Pancreas (tissue), 10 donors: Measurements from ENCODE around the gene HLA-F. TPM values are rescaled to one million over a fixed set of nuclear protein-coding genes. Genes with fewer than 3 reads are reported as not detected.

Experiments used
- ATAC-seq, 4 donors: fragments of 200-7000 bp; cut with Tn5 transposase; one replicate each; pipeline versions ENCODE4 v1.8.0 to v1.9.1; 2020; ENCODE audit warnings: mild to moderate bottlenecking in 4 of 4, moderate library complexity in 4 of 4
- DNase-seq, 6 donors: peaks; one replicate each; pipeline ENCODE4 v3.0.0-alpha.2; 2020
- FAIRE-seq: peaks from 2 replicates; lab custom pipeline; 2012; peaks lifted over from hg19 to GRCh38; lab: Jason Lieb, UNC
- H3K27ac ChIP-seq, 4 donors: fragments of 200-600 bp; sonication (generic); 1 replicate in 3 of 4; 2 replicates in 1 of 4; pipeline versions ENCODE4 v1.5.0 to v1.8.0; 2020
- H3K27me3 ChIP-seq, 4 donors: fragments of 200-600 bp; one replicate each; pipeline ENCODE4 v1.8.0; 2021
- H3K36me3 ChIP-seq, 3 donors: fragments of 200-600 bp; sonication (generic) in 1 of 3; one replicate each; pipeline versions ENCODE4 v1.5.0 to v1.8.0; 2020 to 2021
- H3K4me1 ChIP-seq, 3 donors: fragments of 200-600 bp; one replicate each; pipeline ENCODE4 v1.8.0; 2021
- H3K4me3 ChIP-seq, 4 donors: fragments of 200-600 bp; sonication (generic) in 2 of 4; one replicate each; pipeline versions ENCODE4 v1.5.0 to v1.8.0; 2020 to 2021
- H3K9me3 ChIP-seq, 4 donors: fragments of 200-600 bp; one replicate each; pipeline ENCODE4 v1.8.0; 2021
- WGBS, 2 donors: extraction: QIAGEN DNeasy Blood & Tissue Kit; methylation state at CpG; one replicate each; pipeline ENCODE4 v1.1.7; 2013; 5-methylcytosine and 5-hydroxymethylcytosine counted together
- intact Hi-C, 3 donors: fragments of 100-400 bp; cut with DNase I; formaldehyde crosslinking; loops; one replicate each; pipeline versions ENCODE4 v1.11.1 to v1.14.2; 2022
- polyA plus RNA-seq, 2 donors: library from polyadenylated mRNA; stranded (reverse); fragments of 200-250 nt; gene quantifications; one replicate each; pipeline ENCODE4 v1.2.3, GENCODE V29; 2013
- total RNA-seq, 6 donors: library from RNA; stranded (reverse); fragmentation: NEBNext Ultra II Directional in 4 of 6; extraction: Animal tissue kit (Norgen Biotek cat#: 25700) in 4 of 6; gene quantifications; one replicate each; pipeline versions ENCODE4 v1.2.1 to v1.2.4, GENCODE V29; 2021 to 2023
- TF ChIP-seq, protein P1 (sequence below), 4 donors: fragments of 200-600 bp; sonication (generic) in 3 of 4; IDR thresholded peaks; one replicate each; pipeline versions ENCODE4 v1.5.0 to v1.8.0; 2021; ENCODE audit warnings: antibody characterized with exemption in 4 of 4
- donor health status: healthy with polysubstance abuse.
- donor health status: DM: no; HTN: no; CAD: no; lungs with moderate emphysema.
- donor health status: DM: no; HTN: no; CAD: no.
- donor health status: control.
- donor health status: control.
- donor health status: Bipolar disorder and iron deficiency.
- donor health status: DM: yes; HTN: yes; CAD: no.
- donor health status: DM: no; HTN: no; CAD: no.
- donor health status: DM: no; HTN: no; CAD: no.
- donor health status: DM: yes; HTN: yes; CAD: no.

HLA-F gene
- total and polyA plus RNA-seq, 8 donors = 6.1 to 72.6 (median 16.0) TPM

DNA sequence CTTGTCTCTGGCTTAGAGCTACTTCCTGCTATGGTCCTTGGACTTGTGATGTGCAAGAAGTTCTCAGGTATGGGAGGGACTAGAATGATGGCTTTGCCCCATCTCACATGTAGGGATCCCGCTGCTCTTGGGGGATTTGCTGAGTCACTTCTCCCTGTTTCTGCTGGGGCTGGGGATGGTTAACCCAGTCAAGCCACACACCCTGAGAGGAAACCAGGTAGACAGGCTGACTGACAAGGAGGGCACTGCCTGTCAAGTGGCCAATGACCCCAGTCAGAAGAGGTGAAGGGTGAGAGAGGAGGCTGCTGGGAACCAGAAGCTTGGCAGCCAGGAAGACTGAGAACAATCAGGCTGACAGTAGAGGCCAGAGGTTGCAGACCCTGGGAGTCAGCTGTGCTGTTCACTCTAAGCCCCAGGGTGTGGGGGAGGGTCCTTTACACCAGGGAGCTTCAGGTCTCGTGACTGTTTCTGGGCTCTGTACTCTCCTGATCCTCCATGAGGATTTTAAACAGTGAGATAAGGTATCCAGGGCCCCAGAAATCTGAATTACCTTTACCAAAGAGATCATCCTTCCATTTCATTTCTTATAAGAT is 34.6 kb downstream of the HLA-F start:
- ATAC-seq (no peak), DNase-seq (no peak), FAIRE-seq (no peak)
- intact Hi-C loops = no loop called here
- Histone ChIP-seq H3K36me3 (no peaks in the 10 kb centered on the region), H3K27ac (no peak overlapping the region), H3K4me1 (peaks cover 0 to 3% (median 0%) of the 10 kb centered on the region in 3 donors), H3K9me3 (no peaks in the 10 kb centered on the region), H3K4me3 (no peak overlapping the region), H3K27me3 (no peaks in the 10 kb centered on the region)
- TF ChIP-seq, protein P1, sequence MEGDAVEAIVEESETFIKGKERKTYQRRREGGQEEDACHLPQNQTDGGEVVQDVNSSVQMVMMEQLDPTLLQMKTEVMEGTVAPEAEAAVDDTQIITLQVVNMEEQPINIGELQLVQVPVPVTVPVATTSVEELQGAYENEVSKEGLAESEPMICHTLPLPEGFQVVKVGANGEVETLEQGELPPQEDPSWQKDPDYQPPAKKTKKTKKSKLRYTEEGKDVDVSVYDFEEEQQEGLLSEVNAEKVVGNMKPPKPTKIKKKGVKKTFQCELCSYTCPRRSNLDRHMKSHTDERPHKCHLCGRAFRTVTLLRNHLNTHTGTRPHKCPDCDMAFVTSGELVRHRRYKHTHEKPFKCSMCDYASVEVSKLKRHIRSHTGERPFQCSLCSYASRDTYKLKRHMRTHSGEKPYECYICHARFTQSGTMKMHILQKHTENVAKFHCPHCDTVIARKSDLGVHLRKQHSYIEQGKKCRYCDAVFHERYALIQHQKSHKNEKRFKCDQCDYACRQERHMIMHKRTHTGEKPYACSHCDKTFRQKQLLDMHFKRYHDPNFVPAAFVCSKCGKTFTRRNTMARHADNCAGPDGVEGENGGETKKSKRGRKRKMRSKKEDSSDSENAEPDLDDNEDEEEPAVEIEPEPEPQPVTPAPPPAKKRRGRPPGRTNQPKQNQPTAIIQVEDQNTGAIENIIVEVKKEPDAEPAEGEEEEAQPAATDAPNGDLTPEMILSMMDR (IDR thresholded peaks at IDR 0.05) = no peak
- 39 to 41% methylated on average over 2 of the region's 2 CpGs for WGBS, 2 donors

DNA sequence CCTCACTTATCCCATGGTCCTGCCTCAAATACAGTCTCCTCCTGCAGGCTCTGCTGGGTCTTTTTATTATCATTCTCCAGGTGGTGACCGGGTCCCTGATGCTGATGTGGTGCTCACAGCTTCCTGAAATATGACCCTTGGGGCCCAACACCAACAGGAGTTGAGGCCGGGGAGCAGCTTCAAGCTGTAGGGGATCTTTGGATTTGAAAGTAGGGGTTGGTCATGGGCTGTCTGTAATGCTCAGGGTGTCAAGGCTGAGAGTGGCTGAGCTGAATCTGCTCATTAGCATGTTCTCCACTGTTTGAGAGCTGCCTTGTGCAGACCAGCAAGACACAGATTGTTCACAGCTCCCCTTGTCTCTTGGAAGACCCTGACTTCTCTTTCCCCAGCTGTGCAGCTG is 35.5 kb downstream of the HLA-F start:
- intact Hi-C loops = no loop called here
- FAIRE-seq (no peak), DNase-seq (no peak), ATAC-seq (no peak)
- 78 to 80% methylated on average over 2 of the region's 2 CpGs for WGBS, 2 donors
- H3K9me3 ChIP-seq = no peaks in the 10 kb centered on the region
- no peak overlapping the region for H3K27ac ChIP-seq
- H3K4me1 ChIP-seq = no peaks in the 10 kb centered on the region
- no peaks in the 10 kb centered on the region for H3K36me3 ChIP-seq
- no peak overlapping the region for H3K4me3 ChIP-seq
- H3K27me3 ChIP-seq = no peaks in the 10 kb centered on the region
- TF ChIP-seq, protein P1 (IDR thresholded peaks at IDR 0.05) = no peak

DNA sequence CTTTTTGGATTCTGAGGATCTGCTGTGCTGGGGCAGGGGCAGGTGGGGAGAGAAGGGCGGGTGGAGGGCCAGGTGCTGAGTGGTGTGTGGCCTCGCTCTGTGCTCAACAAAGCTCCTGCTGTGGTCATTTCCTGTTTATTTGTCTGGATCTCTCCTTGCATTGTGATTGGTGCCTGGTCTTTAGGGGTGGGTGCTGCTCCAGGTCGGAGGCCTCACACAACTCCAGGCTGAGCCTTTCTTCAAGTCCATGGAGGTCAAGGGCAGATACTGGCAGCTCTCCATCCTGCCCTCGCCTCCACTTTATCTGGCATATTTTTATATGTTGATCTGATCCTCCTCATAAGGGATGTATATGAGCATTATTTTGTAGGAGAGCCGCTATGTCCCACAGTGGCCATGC is 36.2 kb downstream of the HLA-F start:
- intact Hi-C loops = no loop called here
- ATAC-seq (no peak), DNase-seq (no peak), FAIRE-seq (no peak)
- no peaks in the 10 kb centered on the region for H3K4me1 ChIP-seq
- no peaks in the 10 kb centered on the region for H3K9me3 ChIP-seq
- H3K27ac ChIP-seq = no peak overlapping the region
- no peaks in the 10 kb centered on the region for H3K36me3 ChIP-seq
- no peak overlapping the region for H3K4me3 ChIP-seq
- 76 to 80% methylated on average over 5 of the region's 5 CpGs for WGBS, 2 donors
- TF ChIP-seq, protein P1 (IDR thresholded peaks at IDR 0.05) = no peak
- no peaks in the 10 kb centered on the region for H3K27me3 ChIP-seq

DNA sequence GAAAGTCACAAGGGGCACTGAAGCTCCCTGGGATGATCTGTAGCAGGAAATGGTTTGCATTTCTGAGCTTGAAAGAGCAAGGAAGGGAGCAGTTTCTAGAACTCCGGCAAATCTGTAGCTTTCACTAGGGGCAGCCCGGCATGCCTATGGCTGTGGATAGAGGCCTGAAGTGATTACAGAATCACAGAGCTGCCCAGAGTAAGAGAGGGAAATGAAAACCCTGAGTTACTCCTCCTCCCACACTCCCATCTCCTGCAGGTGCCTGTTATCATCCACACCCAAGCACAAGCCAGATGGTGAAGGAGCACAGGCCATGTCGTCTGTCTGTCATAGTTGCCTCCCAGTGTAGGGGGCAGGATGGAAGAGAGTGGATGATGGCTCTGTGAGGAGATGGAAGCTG is 37.1 kb downstream of the HLA-F start:
- Histone ChIP-seq H3K36me3 (no peaks in the 10 kb centered on the region), H3K4me3 (no peak overlapping the region), H3K4me1 (no peaks in the 10 kb centered on the region), H3K27ac (no peak overlapping the region), H3K9me3 (no peaks in the 10 kb centered on the region), H3K27me3 (no peaks in the 10 kb centered on the region)
- 59 to 90% methylated on average over 2 to 3 of the region's 3 CpGs for WGBS, 2 donors
- FAIRE-seq (no peak), DNase-seq (no peak), ATAC-seq (no peak)
- TF ChIP-seq, protein P1 (IDR thresholded peaks at IDR 0.05) = no peak
- intact Hi-C loops = no loop called here

DNA sequence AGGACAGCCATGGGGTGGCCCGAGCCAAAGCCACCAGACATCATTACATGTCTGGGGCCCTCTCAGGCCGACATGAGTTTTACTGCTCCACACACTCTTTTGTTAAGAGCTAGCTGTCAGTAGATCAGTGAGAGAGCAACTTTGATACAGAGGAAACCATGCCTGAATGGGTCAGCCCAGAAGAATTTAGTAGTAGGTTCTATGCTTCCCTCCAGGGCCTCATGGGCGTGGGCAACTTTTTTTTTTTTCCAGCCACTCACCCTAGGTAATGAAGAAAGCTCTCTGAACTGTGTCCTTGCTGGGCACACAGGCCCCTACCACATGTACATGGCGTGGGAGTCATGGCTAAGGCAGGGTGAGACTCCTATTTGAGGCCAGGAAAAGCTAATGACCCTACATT is 38.8 kb downstream of the HLA-F start:
- FAIRE-seq = no peak

More for the DNA sequence above, 38.8 kb downstream of the HLA-F start:
- ATAC-seq (no peak), DNase-seq (no peak)
- Histone ChIP-seq H3K4me3 (no peak overlapping the region), H3K27me3 (no peaks in the 10 kb centered on the region), H3K36me3 (no peaks in the 10 kb centered on the region), H3K4me1 (no peaks in the 10 kb centered on the region), H3K27ac (no peak overlapping the region), H3K9me3 (no peaks in the 10 kb centered on the region)
- WGBS, 2 donors = 36 to 37% methylated on average over 4 of the region's 4 CpGs
- intact Hi-C loops = no loop called here
- TF ChIP-seq, protein P1 (IDR thresholded peaks at IDR 0.05) = no peak
